HepG2 (cell line): ENCODE results near the gene ABT1. TPM values are rescaled to one million over a fixed set of nuclear protein-coding genes. Genes with fewer than 3 reads are reported as not detected.

Experiments used
- CCAR2 ChIP-seq: fragments of 200-400 bp; formaldehyde crosslinking; optimal IDR thresholded peaks from 2 replicates; pipeline ENCODE3; 2018; ENCODE audit warnings: low read depth, mild to moderate bottlenecking, low read length, moderate library complexity
- CENPX ChIP-seq: sonication (generic); formaldehyde crosslinking; IDR thresholded peaks from 2 replicates; pipeline ENCODE4 v1.9.0; 2021; ENCODE audit warnings: mild to moderate bottlenecking, missing genetic modification reagents, moderate library complexity
- FOXA1 ChIP-seq, 2 experiments: fragments of 450-650 bp in 1 of 2; sonication (generic) in 1 of 2; formaldehyde crosslinking in 1 of 2; IDR thresholded peaks; 2 replicates each; pipeline versions ENCODE4 v1.4.0 to v1.6.1; 2016 to 2020; ENCODE audit warnings: missing genetic modification reagents in 1 of 2
- FOXJ3 ChIP-seq: sonication (generic); formaldehyde crosslinking; IDR thresholded peaks from 2 replicates; pipeline ENCODE4 v1.4.0; 2020; ENCODE audit warnings: missing genetic modification reagents, mild to moderate bottlenecking, borderline replicate concordance
- KDM4B ChIP-seq: sonication (generic); formaldehyde crosslinking; IDR thresholded peaks from 2 replicates; pipeline ENCODE4 v1.4.0; 2020; ENCODE audit warnings: missing genetic modification reagents
- MEIS2 ChIP-seq: sonication (generic); formaldehyde crosslinking; IDR thresholded peaks from 2 replicates; pipeline ENCODE4 v1.9.0; 2021; ENCODE audit warnings: mild to moderate bottlenecking, missing genetic modification reagents
- STAT5B ChIP-seq: sonication (generic); formaldehyde crosslinking; IDR thresholded peaks from 2 replicates; pipeline ENCODE4 v1.4.0; 2020; ENCODE audit warnings: missing genetic modification reagents
- TEF ChIP-seq: sonication (generic); formaldehyde crosslinking; IDR thresholded peaks from 2 replicates; pipeline ENCODE4 v1.5.0; 2020; ENCODE audit warnings: missing genetic modification reagents
- TFAP4 ChIP-seq: sonication (generic); IDR thresholded peaks from 2 replicates; pipeline ENCODE4 v1.6.1; 2016; ENCODE audit warnings: low read depth, borderline replicate concordance
- ZBTB7A ChIP-seq: sonication (generic); formaldehyde crosslinking; IDR thresholded peaks from 2 replicates; pipeline ENCODE4 v1.8.0; 2022; ENCODE audit warnings: mild to moderate bottlenecking, missing genetic modification reagents
- ZFP62 ChIP-seq: sonication (generic); formaldehyde crosslinking; IDR thresholded peaks from 2 replicates; pipeline ENCODE4 v1.4.0; 2020; ENCODE audit warnings: missing genetic modification reagents
- ZFP90 ChIP-seq: sonication (generic); formaldehyde crosslinking; IDR thresholded peaks from 2 replicates; pipeline ENCODE4 v1.8.0; 2022; ENCODE audit warnings: missing genetic modification reagents, mild to moderate bottlenecking, inconsistent platforms, borderline replicate concordance
- ZFP91 ChIP-seq: sonication (generic); formaldehyde crosslinking; IDR thresholded peaks from 2 replicates; pipeline ENCODE4 v1.9.0; 2022; ENCODE audit warnings: missing genetic modification reagents, mild to moderate bottlenecking, borderline replicate concordance
- ZNF3 ChIP-seq: IDR thresholded peaks from 2 replicates; pipeline ENCODE4 v1.7.0; 2017; ENCODE audit warnings: inconsistent platforms
- ZNF335 ChIP-seq: sonication (generic); formaldehyde crosslinking; IDR thresholded peaks from 2 replicates; pipeline ENCODE4 v1.4.0; 2020; ENCODE audit warnings: missing genetic modification reagents
- ZNF878 ChIP-seq: sonication (generic); formaldehyde crosslinking; IDR thresholded peaks from 2 replicates; pipeline ENCODE4 v1.8.1; 2023; ENCODE audit warnings: mild to moderate bottlenecking, missing genetic modification reagents, moderate library complexity
- polyA plus RNA-seq, 8 experiments: library from polyadenylated mRNA; depleted of rRNA in 3 of 8; stranded (reverse) in 7 of 8; unstranded in 1 of 8; fragments of >200 nt; fragmentation: Illumina TruSeq in 4 of 8; extraction: Trizol in 4 of 8; gene quantifications; 2 replicates each; pipeline versions ENCODE4 v1.2.1 to v1.2.3, GENCODE V29; 2011 to 2016; ENCODE audit warnings: low read depth in 4 of 8, missing spikeins in 1 of 8, mixed read lengths in 1 of 8; ENCODE audit not compliant: insufficient read depth in 1 of 8
- total RNA-seq, 5 experiments: library from RNA; depleted of rRNA; stranded (reverse); fragments of >200 nt; fragmentation: Illumina TruSeq; extraction: Trizol; gene quantifications; 2 replicates each; pipeline ENCODE4 v1.2.3, GENCODE V29; 2016; ENCODE audit warnings: low read depth in 1 of 5
- TF ChIP-seq, protein P1 (sequence below): sonication (generic); formaldehyde crosslinking; IDR thresholded peaks from 2 replicates; pipeline ENCODE4 v1.5.0; 2020; ENCODE audit warnings: mild to moderate bottlenecking, missing genetic modification reagents, moderate library complexity
- TF ChIP-seq, protein P2 (sequence below): sonication (generic); formaldehyde crosslinking; IDR thresholded peaks from 2 replicates; pipeline ENCODE4 v1.4.0; 2020; ENCODE audit warnings: missing genetic modification reagents, borderline replicate concordance

The ABT1 gene
- total and polyA plus RNA-seq, 2 of the 13 experiments (the other 11 are each of a cell fraction or from before 2014, with no cell fraction given), result 38.4 TPM

GRCh38 chr6:26568601-26569432 is 27.9 kb upstream of the ABT1 start (continued):
- TF ChIP-seq, protein P1, sequence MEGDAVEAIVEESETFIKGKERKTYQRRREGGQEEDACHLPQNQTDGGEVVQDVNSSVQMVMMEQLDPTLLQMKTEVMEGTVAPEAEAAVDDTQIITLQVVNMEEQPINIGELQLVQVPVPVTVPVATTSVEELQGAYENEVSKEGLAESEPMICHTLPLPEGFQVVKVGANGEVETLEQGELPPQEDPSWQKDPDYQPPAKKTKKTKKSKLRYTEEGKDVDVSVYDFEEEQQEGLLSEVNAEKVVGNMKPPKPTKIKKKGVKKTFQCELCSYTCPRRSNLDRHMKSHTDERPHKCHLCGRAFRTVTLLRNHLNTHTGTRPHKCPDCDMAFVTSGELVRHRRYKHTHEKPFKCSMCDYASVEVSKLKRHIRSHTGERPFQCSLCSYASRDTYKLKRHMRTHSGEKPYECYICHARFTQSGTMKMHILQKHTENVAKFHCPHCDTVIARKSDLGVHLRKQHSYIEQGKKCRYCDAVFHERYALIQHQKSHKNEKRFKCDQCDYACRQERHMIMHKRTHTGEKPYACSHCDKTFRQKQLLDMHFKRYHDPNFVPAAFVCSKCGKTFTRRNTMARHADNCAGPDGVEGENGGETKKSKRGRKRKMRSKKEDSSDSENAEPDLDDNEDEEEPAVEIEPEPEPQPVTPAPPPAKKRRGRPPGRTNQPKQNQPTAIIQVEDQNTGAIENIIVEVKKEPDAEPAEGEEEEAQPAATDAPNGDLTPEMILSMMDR (CRISPR knock-in tag), result peak; percentile 5; the same call in 1 of the 2 replicates
- TF ChIP-seq ZFP91 (CRISPR knock-in tag) (peak; percentile 34; the same call in 1 of the 2 replicates), ZNF335 (CRISPR knock-in tag) (peak; percentile 79), KDM4B (peak; percentile 96), CCAR2 (peak; percentile 61), ZFP62 (CRISPR knock-in tag) (no peak), STAT5B (CRISPR knock-in tag) (0 out of 2 replicates have a peak, but pooled peaks have one; percentile 70), FOXJ3 (CRISPR knock-in tag) (peak; percentile 84), MEIS2 (CRISPR knock-in tag) (peak; percentile 86), ZNF878 (peak; percentile 77; the same call in 1 of the 2 replicates), CENPX (CRISPR knock-in tag) (no peak), TEF (CRISPR knock-in tag) (0 out of 2 replicates have a peak, but pooled peaks have one; percentile 9), ZBTB7A (CRISPR knock-in tag) (no peak), ZNF3 (CRISPR knock-in tag) (peak; percentile 79; the same call in 1 of the 2 replicates), TFAP4 (no peak; the same call in 1 of the 2 replicates), FOXA1 (IDR thresholded peaks at IDR 0.05) (no peak), FOXA1 (CRISPR knock-in tag; IDR thresholded peaks at IDR 0.05) (peak; percentile 94), ZFP90 (CRISPR knock-in tag) (no peak)
- TF ChIP-seq, protein P2, sequence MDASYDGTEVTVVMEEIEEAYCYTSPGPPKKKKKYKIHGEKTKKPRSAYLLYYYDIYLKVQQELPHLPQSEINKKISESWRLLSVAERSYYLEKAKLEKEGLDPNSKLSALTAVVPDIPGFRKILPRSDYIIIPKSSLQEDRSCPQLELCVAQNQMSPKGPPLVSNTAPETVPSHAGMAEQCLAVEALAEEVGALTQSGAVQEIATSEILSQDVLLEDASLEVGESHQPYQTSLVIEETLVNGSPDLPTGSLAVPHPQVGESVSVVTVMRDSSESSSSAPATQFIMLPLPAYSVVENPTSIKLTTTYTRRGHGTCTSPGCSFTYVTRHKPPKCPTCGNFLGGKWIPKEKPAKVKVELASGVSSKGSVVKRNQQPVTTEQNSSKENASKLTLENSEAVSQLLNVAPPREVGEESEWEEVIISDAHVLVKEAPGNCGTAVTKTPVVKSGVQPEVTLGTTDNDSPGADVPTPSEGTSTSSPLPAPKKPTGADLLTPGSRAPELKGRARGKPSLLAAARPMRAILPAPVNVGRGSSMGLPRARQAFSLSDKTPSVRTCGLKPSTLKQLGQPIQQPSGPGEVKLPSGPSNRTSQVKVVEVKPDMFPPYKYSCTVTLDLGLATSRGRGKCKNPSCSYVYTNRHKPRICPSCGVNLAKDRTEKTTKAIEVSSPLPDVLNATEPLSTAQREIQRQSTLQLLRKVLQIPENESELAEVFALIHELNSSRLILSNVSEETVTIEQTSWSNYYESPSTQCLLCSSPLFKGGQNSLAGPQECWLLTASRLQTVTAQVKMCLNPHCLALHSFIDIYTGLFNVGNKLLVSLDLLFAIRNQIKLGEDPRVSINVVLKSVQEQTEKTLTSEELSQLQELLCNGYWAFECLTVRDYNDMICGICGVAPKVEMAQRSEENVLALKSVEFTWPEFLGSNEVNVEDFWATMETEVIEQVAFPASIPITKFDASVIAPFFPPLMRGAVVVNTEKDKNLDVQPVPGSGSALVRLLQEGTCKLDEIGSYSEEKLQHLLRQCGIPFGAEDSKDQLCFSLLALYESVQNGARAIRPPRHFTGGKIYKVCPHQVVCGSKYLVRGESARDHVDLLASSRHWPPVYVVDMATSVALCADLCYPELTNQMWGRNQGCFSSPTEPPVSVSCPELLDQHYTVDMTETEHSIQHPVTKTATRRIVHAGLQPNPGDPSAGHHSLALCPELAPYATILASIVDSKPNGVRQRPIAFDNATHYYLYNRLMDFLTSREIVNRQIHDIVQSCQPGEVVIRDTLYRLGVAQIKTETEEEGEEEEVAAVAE, result peak; percentile 83
